H54 (cell line): Measurements from ENCODE around the gene POLRMT.
A peak's percentile ranks its signal among the peaks of the same experiment; 100 is the strongest.
"Not testable (repeated sequence)": the region's sequence is repeated elsewhere in the genome, so short reads cannot be mapped to it uniquely, and the experiment has no call there.

Experiments
- DNase-seq: peaks from one replicate; pipeline ENCODE4 v3.0.0; 2011; ENCODE audit warnings: low spot score, mixed read lengths; ENCODE audit not compliant: insufficient read length
- FAIRE-seq: peaks from 3 replicates; lab custom pipeline; 2011; peaks lifted over from hg19 to GRCh38; lab: Jason Lieb, UNC
- POLR2A ChIP-seq: IDR thresholded peaks from 2 replicates; pipeline ENCODE4 v1.6.1; 2011; ENCODE audit warnings: low read depth, mild to moderate bottlenecking, low read length

The POLRMT gene

GRCh38 chr19:588741-589692, 44.3 kb downstream of the POLRMT start:
- TF ChIP-seq POLR2A: no peak
- no peak for FAIRE-seq
- no peak for DNase-seq

GRCh38 chr19:588093-588740, 45.1 kb downstream of the POLRMT start:
- DNase-seq: peak; percentile 91
- TF ChIP-seq POLR2A: no peak
- FAIRE-seq: no peak

GRCh38 chr19:585551-586110, 47.7 kb downstream of the POLRMT start:
- no peak for DNase-seq
- TF ChIP-seq POLR2A: no peak
- FAIRE-seq: no peak

DNA sequence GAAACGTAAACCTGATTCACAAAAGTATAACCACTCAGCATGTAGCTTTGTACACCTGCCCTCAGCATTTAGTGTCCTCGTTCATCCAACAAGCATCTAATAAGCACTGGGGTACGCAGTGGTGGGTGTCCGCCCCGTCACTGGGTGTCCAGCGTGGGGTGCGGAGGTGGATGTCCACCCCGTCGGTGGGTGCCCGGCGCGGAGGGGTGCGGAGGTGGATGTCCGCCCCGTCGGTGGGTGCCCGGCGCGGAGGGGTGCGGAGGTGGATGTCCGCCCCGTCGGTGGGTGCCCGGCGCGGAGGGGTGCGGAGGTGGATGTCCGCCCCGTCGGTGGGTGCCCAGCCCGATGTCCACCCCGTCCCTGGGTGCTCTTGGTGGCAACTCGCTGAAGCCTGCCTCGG, 48.2 kb downstream of the POLRMT start:
- DNase-seq, FAIRE-seq: not testable (repeated sequence)

- no peak for TF ChIP-seq POLR2A
- DNase-seq (no peak), FAIRE-seq (no peak)
Observed at GRCh38 chr19:584240-585001, 48.9 kb downstream of the POLRMT start.

DNA sequence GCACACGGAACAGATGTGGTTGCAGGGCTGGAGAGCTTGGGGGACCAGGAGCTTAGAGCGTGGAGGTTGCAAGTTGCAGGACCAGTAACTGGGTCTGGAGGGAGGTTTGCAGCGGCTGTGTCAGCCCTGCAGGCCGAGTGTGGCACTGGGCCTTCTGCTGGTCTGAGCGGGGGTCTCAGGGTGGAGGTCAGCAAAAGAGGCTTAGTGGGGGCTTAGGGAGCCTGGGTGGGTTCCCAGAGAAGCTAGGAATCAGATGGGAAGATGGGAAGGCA, 49.4 kb downstream of the POLRMT start:
- FAIRE-seq (no peak), DNase-seq (no peak)
- TF ChIP-seq POLR2A: no peak

DNA sequence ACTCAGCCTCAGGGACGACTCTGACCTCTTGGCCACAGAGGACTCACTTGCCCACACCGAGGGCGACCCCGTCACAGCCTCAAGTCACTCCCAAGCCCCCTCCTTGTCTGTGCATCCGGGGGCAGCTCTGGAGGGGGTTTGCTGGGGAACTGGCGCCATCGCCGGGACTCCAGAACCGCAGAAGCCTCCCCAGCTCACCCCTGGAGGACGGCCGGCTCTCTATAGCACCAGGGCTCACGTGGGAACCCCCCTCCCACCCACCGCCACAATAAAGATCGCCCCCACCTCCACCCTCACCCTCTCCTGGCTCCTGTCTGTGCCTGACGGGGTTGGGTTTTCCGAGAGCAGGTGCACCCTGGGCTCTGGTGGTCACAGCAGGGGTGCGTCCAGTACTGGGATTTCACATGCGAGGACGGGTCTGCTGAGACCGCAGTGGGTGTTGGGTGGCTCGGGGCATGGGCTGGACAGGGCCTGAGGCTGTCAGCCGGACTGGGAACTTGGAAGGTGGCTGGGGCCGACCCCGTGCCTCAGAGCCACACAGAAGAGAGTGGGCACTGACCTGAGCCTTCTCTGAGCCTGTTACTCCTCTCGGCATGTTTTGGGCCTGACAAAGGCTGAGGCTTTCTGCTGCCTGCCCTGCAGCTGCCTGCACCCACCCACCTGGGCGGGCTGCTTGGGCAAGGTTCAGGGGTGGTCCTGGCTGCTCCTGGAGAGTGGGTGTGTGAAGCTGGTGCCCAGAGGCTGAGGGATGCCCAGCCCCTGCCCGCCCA, 50.0 kb downstream of the POLRMT start:
- no peak for TF ChIP-seq POLR2A
- no peak for DNase-seq
- no peak for FAIRE-seq

- no peak for TF ChIP-seq POLR2A
- no peak for FAIRE-seq
Observed at GRCh38 chr19:582497-583197, 50.7 kb downstream of the POLRMT start.

DNA sequence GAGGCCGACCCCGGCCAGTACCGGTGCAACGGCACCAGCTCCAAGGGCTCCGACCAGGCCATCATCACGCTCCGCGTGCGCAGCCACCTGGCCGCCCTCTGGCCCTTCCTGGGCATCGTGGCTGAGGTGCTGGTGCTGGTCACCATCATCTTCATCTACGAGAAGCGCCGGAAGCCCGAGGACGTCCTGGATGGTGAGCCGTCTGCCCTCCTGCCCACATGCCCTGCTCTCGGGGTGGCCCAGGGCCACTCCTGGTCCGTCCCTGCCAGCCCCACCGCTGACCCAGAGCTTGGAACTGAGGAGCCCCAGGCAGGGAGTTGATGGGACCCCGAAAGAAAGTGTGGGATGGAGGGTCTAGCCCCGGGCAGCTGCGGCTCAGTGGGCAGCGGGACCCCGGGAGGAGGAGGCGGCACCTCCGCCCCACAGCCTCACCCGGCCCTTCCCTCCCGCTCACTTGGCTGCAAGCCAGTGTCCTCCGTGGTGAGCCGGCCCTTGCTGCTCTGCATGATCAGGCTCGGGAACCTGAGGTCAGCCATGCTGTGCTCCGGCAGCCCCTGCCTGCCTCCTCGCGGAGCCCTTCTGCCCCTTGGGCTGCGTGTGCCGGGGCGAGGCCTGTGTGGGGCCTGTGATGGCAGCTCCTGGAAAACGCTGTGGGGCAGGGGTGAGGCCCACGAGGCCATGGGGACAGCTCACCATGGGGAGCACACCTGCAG, 51.8 kb downstream of the POLRMT start:
- no peak for FAIRE-seq
- no peak for DNase-seq
- TF ChIP-seq POLR2A: no peak

More at GRCh38 chr19:582497-583197, 50.7 kb downstream of the POLRMT start:
- no peak for DNase-seq

DNA sequence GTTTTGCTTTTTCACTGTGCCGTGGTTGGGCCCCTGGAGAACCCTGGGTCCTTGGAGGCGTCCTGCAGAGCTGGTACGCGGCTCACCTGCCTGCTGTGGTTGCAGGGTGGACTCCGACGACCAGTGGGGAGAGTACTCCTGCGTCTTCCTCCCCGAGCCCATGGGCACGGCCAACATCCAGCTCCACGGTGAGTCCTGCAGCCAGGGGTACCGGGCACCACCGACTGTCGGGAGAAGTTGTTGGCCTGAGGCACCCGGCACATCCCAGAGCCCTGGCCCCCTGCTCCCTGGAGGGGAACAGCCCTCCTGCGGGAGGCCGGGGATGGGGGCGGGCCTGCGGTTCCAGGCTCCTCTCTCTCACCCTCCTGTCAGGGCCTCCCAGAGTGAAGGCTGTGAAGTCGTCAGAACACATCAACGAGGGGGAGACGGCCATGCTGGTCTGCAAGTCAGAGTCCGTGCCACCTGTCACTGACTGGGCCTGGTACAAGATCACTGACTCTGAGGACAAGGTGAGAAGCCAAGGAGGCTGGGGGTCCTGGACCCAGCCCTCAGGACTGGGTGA, 53.0 kb downstream of the POLRMT start:
- no peak for DNase-seq
- FAIRE-seq: no peak
- TF ChIP-seq POLR2A: no peak

GRCh38 chr19:579842-580155, 53.5 kb downstream of the POLRMT start:
- DNase-seq (no peak), FAIRE-seq (no peak)
- no peak for TF ChIP-seq POLR2A
